ENCODE results near the gene POMC.

GRCh38 chr2:25169073-25169470 is 692 bp upstream of the POMC start:
- peak; percentile 2 for TF ChIP-seq CTCF (IDR thresholded peaks at IDR 0.05)
- TF ChIP-seq EZH2 (IDR thresholded peaks at IDR 0.05; ENCODE audit: borderline replicate concordance, insufficient read depth, low read depth, low read length, poor library complexity, severe bottlenecking), result no peak
